Measurements from ENCODE around the gene SLC24A3.

SLC24A3 gene

GRCh38 chr20:19546648-19547047 is 334.2 kb downstream of the SLC24A3 start:
- H3K9me3 Mint-ChIP-seq = no peaks in the 10 kb centered on the region
- no peak overlapping the region for H3K4me3 Mint-ChIP-seq
- no peaks in the 10 kb centered on the region for H3K27me3 Mint-ChIP-seq
- H3K36me3 Mint-ChIP-seq (ENCODE audit: low read depth) = no peaks in the 10 kb centered on the region
- no peak overlapping the region for H3K27ac Mint-ChIP-seq
- H3K4me1 Mint-ChIP-seq (ENCODE audit: low read depth) = no peaks in the 10 kb centered on the region

- Mint-ChIP-seq H3K36me3 (ENCODE audit: low read depth) (no peaks in the 10 kb centered on the region), H3K27ac (no peak overlapping the region), H3K4me3 (no peak overlapping the region), H3K27me3 (no peaks in the 10 kb centered on the region), H3K9me3 (no peaks in the 10 kb centered on the region), H3K4me1 (ENCODE audit: low read depth) (no peaks in the 10 kb centered on the region)
Measured at GRCh38 chr20:19547547-19547946, 335.1 kb downstream of the SLC24A3 start.

GRCh38 chr20:19549896-19550295 is 337.5 kb downstream of the SLC24A3 start:
- Mint-ChIP-seq H3K27me3 (no peaks in the 10 kb centered on the region), H3K36me3 (ENCODE audit: low read depth) (no peaks in the 10 kb centered on the region), H3K27ac (no peak overlapping the region), H3K9me3 (no peaks in the 10 kb centered on the region), H3K4me1 (ENCODE audit: low read depth) (no peaks in the 10 kb centered on the region), H3K4me3 (no peak overlapping the region)

GRCh38 chr20:19552221-19553180 is 340.1 kb downstream of the SLC24A3 start:
- H3K4me1 Mint-ChIP-seq (ENCODE audit: low read depth) = no peaks in the 10 kb centered on the region
- no peaks in the 10 kb centered on the region for H3K9me3 Mint-ChIP-seq
- H3K4me3 Mint-ChIP-seq = no peak overlapping the region
- no peaks in the 10 kb centered on the region for H3K36me3 Mint-ChIP-seq (ENCODE audit: low read depth)
- no peaks in the 10 kb centered on the region for H3K27me3 Mint-ChIP-seq
- no peak overlapping the region for H3K27ac Mint-ChIP-seq

GRCh38 chr20:19554666-19555065 is 342.2 kb downstream of the SLC24A3 start:
- Mint-ChIP-seq H3K27ac (no peak overlapping the region), H3K4me3 (no peak overlapping the region), H3K4me1 (ENCODE audit: low read depth) (no peaks in the 10 kb centered on the region), H3K36me3 (ENCODE audit: low read depth) (no peaks in the 10 kb centered on the region), H3K9me3 (no peaks in the 10 kb centered on the region), H3K27me3 (no peaks in the 10 kb centered on the region)

GRCh38 chr20:19555726-19556125 is 343.3 kb downstream of the SLC24A3 start:
- H3K4me3 Mint-ChIP-seq = no peak overlapping the region
- H3K27ac Mint-ChIP-seq = no peak overlapping the region
- no peaks in the 10 kb centered on the region for H3K36me3 Mint-ChIP-seq (ENCODE audit: low read depth)
- H3K4me1 Mint-ChIP-seq (ENCODE audit: low read depth) = no peaks in the 10 kb centered on the region
- H3K9me3 Mint-ChIP-seq = no peaks in the 10 kb centered on the region
- peaks cover 4% of the 10 kb centered on the region for H3K27me3 Mint-ChIP-seq

- no peak overlapping the region for H3K27ac Mint-ChIP-seq
- H3K4me3 Mint-ChIP-seq = no peak overlapping the region
- no peaks in the 10 kb centered on the region for H3K36me3 Mint-ChIP-seq (ENCODE audit: low read depth)
- no peaks in the 10 kb centered on the region for H3K4me1 Mint-ChIP-seq (ENCODE audit: low read depth)
- peaks cover 4% of the 10 kb centered on the region for H3K27me3 Mint-ChIP-seq
- H3K9me3 Mint-ChIP-seq = no peaks in the 10 kb centered on the region
Measured at GRCh38 chr20:19557291-19557690, 344.8 kb downstream of the SLC24A3 start.

GRCh38 chr20:19560881-19561480 is 348.5 kb downstream of the SLC24A3 start:
- H3K27ac Mint-ChIP-seq = no peak overlapping the region
- H3K4me3 Mint-ChIP-seq = no peak overlapping the region
- no peaks in the 10 kb centered on the region for H3K9me3 Mint-ChIP-seq
- no peaks in the 10 kb centered on the region for H3K4me1 Mint-ChIP-seq (ENCODE audit: low read depth)
- no peaks in the 10 kb centered on the region for H3K36me3 Mint-ChIP-seq (ENCODE audit: low read depth)
- H3K27me3 Mint-ChIP-seq = peaks cover 4% of the 10 kb centered on the region

GRCh38 chr20:19562426-19562825 is 350.0 kb downstream of the SLC24A3 start:
- Mint-ChIP-seq H3K4me3 (no peak overlapping the region), H3K9me3 (no peaks in the 10 kb centered on the region), H3K36me3 (ENCODE audit: low read depth) (no peaks in the 10 kb centered on the region), H3K27me3 (peaks cover 4% of the 10 kb centered on the region), H3K4me1 (ENCODE audit: low read depth) (no peaks in the 10 kb centered on the region), H3K27ac (no peak overlapping the region)

GRCh38 chr20:19564261-19564660 is 351.8 kb downstream of the SLC24A3 start:
- no peaks in the 10 kb centered on the region for H3K36me3 Mint-ChIP-seq (ENCODE audit: low read depth)
- H3K4me1 Mint-ChIP-seq (ENCODE audit: low read depth) = no peaks in the 10 kb centered on the region
- H3K4me3 Mint-ChIP-seq = no peak overlapping the region
- peaks cover 7% of the 10 kb centered on the region for H3K27me3 Mint-ChIP-seq
- H3K27ac Mint-ChIP-seq = no peak overlapping the region
- H3K9me3 Mint-ChIP-seq = no peaks in the 10 kb centered on the region

GRCh38 chr20:19565736-19566135 is 353.3 kb downstream of the SLC24A3 start:
- H3K9me3 Mint-ChIP-seq = peaks cover 3% of the 10 kb centered on the region
- no peak overlapping the region for H3K4me3 Mint-ChIP-seq
- H3K27ac Mint-ChIP-seq = no peak overlapping the region
- H3K36me3 Mint-ChIP-seq (ENCODE audit: low read depth) = no peaks in the 10 kb centered on the region
- peaks cover 3% of the 10 kb centered on the region for H3K27me3 Mint-ChIP-seq
- no peaks in the 10 kb centered on the region for H3K4me1 Mint-ChIP-seq (ENCODE audit: low read depth)

- peaks cover 3% of the 10 kb centered on the region for H3K27me3 Mint-ChIP-seq
- H3K27ac Mint-ChIP-seq = no peak overlapping the region
- H3K36me3 Mint-ChIP-seq (ENCODE audit: low read depth) = no peaks in the 10 kb centered on the region
- no peak overlapping the region for H3K4me3 Mint-ChIP-seq
- H3K9me3 Mint-ChIP-seq = peaks cover 3% of the 10 kb centered on the region
- H3K4me1 Mint-ChIP-seq (ENCODE audit: low read depth) = no peaks in the 10 kb centered on the region
Measured at GRCh38 chr20:19566226-19566945, 353.9 kb downstream of the SLC24A3 start.

- peaks cover 3% of the 10 kb centered on the region for H3K9me3 Mint-ChIP-seq
- peaks cover 3% of the 10 kb centered on the region for H3K27me3 Mint-ChIP-seq
- no peak overlapping the region for H3K4me3 Mint-ChIP-seq
- no peaks in the 10 kb centered on the region for H3K36me3 Mint-ChIP-seq (ENCODE audit: low read depth)
- no peaks in the 10 kb centered on the region for H3K4me1 Mint-ChIP-seq (ENCODE audit: low read depth)
- H3K27ac Mint-ChIP-seq = no peak overlapping the region
Measured at GRCh38 chr20:19568128-19568527, 355.7 kb downstream of the SLC24A3 start.

- Mint-ChIP-seq H3K27me3 (peaks cover 3% of the 10 kb centered on the region), H3K9me3 (peaks cover 6% of the 10 kb centered on the region), H3K4me3 (no peak overlapping the region), H3K36me3 (ENCODE audit: low read depth) (no peaks in the 10 kb centered on the region), H3K4me1 (ENCODE audit: low read depth) (no peaks in the 10 kb centered on the region), H3K27ac (no peak overlapping the region)
Measured at GRCh38 chr20:19571996-19572395, 359.6 kb downstream of the SLC24A3 start.

GRCh38 chr20:19577692-19578091 is 365.2 kb downstream of the SLC24A3 start:
- no peaks in the 10 kb centered on the region for H3K36me3 Mint-ChIP-seq (ENCODE audit: low read depth)
- no peak overlapping the region for H3K4me3 Mint-ChIP-seq
- no peaks in the 10 kb centered on the region for H3K27me3 Mint-ChIP-seq
- peaks cover 3% of the 10 kb centered on the region for H3K9me3 Mint-ChIP-seq
- no peak overlapping the region for H3K27ac Mint-ChIP-seq
- no peaks in the 10 kb centered on the region for H3K4me1 Mint-ChIP-seq (ENCODE audit: low read depth)

Measured in stimulated activated naive CD8-positive, alpha-beta T cell treated with anti-CD3 and anti-CD28 coated beads, Interleukin-15, Interleukin-2, amounts not matched to agents 100 ng/mL and 50 ng/mL, for 24 hours (primary cell).